Activated CD4-positive, alpha-beta T cell treated with anti-CD3 and anti-CD28 coated beads, Interleukin-2, Interleukin-6, amounts not matched to agents 100 ng/mL and 50 ng/mL, durations not matched to agents 16 hours and 8 hours (primary cell): ENCODE data around the gene RASGRP4.
"Not testable (repeated sequence)": the region's sequence is repeated elsewhere in the genome, so short reads cannot be mapped to it uniquely, and the experiment has no call there.

Experiments used
- DNase-seq: peaks from one replicate; pipeline ENCODE4 v3.0.0-alpha.2; 2020

The RASGRP4 gene, protein sequence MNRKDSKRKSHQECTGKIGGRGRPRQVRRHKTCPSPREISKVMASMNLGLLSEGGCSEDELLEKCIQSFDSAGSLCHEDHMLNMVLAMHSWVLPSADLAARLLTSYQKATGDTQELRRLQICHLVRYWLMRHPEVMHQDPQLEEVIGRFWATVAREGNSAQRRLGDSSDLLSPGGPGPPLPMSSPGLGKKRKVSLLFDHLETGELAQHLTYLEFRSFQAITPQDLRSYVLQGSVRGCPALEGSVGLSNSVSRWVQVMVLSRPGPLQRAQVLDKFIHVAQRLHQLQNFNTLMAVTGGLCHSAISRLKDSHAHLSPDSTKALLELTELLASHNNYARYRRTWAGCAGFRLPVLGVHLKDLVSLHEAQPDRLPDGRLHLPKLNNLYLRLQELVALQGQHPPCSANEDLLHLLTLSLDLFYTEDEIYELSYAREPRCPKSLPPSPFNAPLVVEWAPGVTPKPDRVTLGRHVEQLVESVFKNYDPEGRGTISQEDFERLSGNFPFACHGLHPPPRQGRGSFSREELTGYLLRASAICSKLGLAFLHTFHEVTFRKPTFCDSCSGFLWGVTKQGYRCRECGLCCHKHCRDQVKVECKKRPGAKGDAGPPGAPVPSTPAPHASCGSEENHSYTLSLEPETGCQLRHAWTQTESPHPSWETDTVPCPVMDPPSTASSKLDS

DNA sequence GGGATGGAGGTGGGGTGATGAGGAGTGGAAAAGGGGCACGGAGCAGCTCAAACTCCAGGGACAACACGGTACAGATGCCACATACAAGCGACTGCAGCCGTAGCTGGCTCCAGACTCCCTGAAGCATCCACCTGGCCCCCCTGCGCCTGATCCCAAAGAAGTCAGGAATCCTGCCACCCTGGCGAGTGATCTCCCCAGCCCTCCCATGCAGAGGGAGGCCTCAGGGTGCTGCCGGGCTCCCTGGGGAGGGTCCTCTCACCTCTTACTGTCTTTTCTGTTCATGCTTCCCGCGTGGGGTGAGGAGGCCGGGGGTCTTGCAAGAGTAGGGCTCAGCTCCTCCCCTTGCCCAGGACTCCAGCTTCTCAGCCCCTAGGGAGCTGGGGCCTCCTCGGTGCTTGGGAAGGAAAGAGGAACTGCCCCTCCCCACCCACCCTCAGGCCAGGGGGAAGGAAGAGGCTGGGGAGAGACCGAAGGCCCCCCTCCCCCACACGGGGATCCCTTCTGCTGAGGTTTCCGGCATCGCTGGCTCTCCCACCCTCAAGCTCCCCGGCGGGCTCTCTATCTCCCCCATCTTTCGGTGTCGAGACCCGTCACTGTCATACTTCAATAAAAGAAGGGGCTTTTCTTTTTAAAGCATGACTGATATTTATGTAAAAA is at the start of gene RASGRP4:
RASGRP4 (minus strand) TSS at position 410 of the 657 bp plus-strand sequence; CDS start at position 282, 128 bp downstream.
- peak; percentile 72 for DNase-seq

DNA sequence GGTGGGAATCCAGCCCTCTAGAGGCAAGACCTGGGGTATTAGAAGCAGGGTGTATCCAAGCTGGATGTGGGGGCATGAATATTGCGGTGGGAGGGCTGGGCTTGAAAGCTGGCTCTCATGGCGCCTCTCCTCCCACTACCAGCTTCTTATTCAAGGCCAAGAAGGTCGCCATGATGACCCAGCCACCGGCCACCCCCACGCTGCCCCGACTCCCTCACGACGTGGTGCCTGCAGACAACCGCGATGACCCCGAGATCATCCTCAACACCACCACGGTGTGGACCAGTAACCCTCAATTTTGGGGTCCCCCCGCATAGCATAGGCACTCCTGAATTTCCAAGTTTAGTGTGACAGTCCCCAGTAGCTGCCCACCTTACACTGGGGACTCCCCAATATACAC is 49.2 kb upstream of the RASGRP4 start:
- no peak for DNase-seq

DNA sequence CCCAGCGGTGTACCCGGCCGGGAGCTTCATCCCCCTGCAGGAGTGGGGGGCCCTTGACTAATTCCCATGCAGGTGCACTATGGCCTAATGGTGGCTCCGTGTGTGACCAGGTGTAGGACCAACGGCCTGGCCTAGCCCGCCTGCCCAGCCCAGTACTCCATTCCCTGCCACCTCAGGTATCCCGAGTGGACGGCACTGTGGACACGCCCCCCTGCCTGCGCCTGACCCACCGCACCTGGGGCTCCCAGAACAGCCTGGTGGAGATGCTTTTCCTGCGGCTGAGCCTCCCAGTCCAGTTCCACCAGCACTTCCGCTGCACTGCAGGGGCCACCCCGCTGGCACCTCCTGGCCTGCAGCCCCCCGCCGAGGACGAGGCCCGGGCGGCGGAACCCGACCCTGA is 47.2 kb upstream of the RASGRP4 start:
- DNase-seq, result no peak

DNA sequence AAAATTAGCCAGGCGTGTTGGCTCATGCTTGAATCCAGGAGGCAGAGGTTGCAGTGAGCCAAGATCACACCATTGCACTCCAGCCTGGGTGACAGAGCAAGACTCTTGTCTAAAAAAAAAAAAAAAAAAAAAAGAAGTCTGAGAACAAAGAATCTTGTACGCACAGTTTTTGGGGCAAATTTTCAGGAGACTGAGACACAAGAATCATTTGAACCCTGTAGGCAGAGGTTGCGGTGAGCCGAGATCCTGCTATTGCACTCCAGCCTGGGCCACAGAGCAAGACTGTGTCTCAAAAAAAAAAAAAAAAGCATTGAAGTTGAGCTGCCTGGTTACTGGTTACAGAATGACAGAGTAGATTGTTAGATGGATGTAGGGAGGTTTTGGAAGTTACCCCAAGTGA is 46.7 kb upstream of the RASGRP4 start:
- DNase-seq, result not testable (repeated sequence)

DNA sequence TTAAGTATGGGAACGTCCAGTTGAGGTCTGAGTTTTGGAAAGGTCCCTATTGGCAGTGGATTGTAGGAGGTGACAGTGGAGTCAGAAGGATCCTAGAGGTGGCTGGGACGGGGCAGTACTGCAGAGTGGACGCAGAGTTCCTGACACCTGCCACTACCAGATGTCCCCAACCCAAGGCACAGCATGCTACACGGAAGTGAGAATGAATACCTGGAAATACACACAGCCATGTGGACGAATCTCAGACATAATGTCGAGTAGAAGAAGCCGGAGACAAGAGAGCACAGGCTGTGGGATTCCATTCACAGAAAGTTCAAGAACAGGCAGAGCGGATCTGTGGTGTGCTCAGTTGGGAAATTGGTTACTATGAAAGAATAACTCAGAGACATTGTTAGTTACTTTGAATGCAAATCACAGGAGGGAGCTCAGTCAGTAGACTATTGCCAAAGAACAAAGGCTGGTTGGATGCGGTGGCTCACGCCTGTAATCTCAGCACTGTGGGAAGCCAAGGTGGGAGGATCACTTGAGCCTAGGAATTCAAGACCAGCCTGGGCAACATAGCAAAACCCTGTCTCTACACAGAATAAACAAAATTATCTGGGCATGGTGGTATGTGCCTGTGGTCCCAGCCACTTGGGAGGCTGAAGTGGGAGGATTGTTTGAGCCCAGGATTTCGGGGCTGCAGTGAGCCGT is 44.9 kb upstream of the RASGRP4 start:
- no peak for DNase-seq

DNA sequence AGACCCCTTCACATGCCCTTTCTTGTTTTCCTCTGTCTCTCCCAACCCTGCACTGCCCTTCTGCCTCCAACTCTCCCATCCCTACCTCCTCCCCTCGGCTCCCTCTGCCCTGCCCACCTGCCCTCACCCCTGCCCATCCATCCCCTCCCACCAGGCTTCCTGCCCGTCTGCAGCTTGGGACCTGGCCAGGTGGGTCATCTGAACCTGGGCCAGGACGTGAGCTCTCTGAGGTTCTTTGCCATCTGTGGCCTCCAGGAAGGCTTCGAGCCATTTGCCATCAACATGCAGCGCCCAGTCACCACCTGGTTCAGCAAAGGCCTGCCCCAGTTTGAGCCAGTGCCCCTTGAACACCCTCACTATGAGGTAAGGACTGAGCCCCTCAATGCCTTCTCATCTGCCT is 43.1 kb upstream of the RASGRP4 start:
- no peak for DNase-seq

DNA sequence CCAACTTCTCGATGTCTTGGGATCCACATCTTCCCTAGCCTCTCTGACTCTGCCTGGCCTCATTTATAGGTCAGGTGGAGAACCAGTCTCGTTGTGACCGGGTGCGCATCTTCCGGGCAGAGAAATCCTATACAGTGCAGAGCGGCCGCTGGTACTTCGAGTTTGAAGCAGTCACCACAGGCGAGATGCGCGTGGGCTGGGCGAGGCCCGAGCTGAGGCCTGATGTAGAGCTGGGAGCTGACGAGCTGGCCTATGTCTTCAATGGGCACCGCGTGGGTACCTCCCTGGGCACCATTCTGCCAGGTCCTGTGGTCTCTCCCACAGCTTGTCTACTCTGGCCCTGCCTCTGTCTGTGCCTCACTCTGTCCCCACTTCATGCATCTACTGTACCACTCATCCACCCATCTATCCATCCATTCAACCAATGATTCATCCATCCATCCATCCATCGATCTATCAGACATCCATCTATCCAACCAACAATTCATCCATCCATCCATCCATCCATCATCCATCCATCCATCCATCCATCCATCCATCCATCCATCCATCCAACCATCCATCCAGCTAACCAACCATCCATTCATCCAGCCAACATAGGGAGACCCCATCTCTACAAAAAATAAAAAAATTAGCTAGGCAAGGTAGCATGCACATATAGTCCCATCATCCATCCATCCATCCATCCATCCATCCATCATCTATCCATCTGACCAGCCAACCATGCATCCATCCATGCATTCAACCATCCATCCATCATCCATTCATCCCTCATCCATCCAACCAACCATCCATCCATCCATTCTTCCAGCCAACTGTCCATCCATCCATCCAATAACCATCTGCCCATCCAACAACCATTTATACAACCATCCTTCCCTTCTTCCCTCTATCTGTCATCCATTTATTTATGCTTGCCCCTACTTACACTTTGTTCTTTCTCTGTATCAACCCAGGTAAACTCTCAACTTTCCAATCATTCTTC is 41.8 kb upstream of the RASGRP4 start:
- DNase-seq, result no peak

DNA sequence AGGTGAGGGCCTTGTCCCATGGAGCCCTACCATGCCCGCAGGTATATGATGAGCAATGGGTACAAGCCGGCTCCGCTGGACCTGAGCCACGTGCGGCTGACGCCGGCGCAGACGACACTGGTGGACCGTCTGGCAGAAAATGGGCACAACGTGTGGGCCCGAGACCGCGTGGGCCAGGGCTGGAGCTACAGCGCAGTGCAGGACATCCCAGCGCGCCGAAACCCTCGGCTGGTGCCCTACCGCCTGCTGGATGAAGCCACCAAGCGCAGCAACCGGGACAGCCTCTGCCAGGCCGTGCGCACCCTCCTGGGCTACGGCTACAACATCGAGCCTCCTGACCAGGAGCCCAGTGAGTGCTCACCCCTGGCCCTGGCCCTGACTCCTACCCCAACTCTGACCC is 40.0 kb upstream of the RASGRP4 start:
- no peak for DNase-seq

DNA sequence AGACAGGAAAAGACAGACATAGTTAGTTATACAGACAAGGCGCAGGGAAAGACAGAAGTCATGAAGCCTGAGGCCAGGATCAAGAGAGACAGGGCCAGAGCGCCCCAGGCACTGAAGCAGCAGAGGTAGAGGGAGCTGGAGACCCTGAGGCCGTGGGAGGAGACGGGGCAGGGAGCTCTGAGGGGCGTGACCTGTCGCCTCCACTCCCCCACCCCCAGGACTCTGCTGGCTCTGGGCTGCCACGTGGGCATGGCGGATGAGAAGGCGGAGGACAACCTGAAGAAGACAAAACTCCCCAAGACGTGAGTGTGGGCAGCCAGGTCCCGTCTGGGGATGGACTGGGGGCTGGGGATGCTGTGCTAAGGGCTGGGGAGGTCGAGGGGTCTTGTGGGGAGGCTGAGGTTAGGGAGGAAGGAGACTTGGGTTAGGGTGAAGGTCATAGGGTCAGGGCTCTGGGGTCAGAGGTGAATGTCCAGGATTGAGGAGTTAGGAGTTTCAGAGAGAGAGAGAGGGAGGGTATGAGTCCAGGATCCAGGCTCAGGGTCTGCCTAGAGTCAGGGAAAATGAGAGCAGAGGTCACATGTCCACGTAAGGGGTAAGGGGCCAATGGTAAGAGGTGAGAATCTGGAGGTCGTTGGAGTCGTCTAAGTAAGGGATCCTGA is 38.5 kb upstream of the RASGRP4 start:
- DNase-seq, result no peak

DNA sequence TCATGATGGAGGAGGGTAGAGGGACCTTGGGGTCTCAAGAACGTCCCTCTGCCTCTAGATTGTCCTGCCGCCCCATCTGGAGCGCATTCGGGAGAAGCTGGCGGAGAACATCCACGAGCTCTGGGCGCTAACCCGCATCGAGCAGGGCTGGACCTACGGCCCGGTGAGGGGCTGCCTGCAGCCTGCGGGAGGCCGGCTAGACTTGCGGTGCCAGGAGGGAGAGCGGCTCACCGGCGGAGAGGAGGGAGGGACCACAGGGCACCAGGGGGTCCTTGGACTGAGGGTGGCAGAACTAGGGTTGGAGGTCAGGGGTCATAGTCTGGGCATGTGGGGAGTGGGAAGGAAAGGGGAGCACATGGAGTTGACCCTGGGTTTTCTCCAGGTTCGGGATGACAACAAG is 37.3 kb upstream of the RASGRP4 start:
- DNase-seq, result no peak

DNA sequence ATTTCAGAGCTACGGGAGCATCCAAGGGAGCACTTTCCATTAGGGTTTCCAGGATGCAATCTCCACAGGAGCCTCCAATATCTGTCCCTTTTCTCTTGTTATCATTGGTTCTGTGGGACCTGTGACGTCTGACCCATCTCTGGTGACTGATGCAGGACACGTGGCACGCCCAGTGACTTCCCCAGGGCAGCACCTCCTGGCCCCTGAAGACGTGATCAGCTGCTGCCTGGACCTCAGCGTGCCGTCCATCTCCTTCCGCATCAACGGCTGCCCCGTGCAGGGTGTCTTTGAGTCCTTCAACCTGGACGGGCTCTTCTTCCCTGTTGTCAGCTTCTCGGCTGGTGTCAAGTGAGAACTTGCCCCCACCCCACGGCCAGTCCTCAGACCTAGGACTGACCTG is 33.0 kb upstream of the RASGRP4 start:
- no peak for DNase-seq

DNA sequence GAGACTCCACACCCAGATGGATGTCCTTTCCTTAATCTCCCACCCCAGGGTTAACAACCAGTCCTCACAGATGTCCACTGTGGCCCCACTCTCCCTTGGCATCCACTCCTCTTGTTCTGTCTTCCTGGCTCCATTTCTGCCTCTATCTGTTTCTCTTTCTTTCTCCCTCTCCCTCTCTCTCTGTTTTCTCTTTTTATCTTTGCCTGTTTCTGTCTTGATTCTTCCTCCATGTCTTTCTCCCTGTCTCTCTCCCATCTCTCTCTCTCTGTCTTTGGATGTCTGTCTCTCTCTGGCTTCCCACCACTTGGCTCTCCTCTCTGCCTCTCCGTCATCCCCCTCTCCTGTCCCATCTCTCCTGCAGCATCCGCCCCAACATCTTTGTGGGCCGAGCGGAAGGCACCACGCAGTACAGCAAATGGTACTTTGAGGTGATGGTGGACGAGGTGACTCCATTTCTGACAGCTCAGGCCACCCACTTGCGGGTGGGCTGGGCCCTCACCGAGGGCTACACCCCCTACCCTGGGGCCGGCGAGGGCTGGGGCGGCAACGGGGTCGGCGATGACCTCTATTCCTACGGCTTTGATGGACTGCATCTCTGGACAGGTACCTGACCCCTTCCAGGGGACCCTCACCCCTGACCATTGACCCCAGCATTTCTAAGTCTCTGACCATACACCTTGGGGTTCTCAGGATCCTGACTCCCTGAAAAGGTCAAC is 31.8 kb upstream of the RASGRP4 start:
- DNase-seq, result no peak

DNA sequence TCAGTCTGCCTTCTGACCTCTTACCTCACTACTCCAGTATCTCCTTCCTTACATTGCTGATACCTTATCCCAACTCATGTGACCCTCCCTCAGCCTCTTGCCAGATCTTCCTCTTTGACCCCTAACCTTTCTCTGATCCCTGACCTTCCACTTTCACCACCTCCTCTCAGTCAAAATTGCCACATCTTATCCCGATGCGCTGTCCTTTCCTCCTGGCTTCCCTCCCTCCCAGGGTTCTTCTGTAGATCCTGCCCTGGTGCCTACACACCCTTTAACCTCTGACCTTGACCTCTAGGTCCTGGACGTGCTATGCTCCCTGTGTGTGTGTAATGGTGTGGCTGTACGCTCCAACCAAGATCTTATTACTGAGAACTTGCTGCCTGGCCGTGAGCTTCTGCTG is 31.2 kb upstream of the RASGRP4 start:
- no peak for DNase-seq

DNA sequence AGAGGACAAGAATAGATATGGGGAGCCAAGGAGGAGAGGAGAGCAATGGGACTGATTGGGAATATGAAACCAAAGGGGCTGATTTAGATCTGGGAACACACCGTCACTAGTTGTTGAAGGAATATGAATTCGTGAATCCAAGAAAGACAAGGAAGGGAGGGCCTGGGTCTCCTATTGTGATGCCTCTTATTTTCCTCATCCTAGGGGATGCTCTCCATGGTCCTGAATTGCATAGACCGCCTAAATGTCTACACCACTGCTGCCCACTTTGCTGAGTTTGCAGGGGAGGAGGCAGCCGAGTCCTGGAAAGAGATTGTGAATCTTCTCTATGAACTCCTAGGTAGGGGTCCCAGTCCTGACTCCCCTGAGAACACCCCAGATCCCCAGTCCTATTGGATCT is 29.0 kb upstream of the RASGRP4 start:
- no peak for DNase-seq

DNA sequence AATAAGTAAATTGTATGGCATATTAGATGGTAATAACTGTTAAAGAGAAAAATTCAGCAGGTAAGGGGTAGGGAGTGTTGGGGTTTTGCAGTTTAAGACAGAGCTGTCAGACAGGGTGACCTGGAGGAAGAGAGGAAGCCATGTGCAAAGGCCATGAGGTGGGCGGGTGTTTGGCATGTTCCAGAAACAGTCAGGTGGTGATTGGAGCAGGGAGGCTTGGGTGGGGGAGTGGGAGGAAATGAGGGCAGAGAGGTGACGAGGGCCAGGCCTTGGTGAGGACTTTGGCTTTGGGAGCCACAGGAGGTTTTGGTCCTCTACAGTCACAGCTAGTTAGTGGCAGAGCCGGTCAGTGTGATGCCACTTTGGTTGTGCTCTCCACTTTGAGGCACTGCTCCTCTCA is 27.6 kb upstream of the RASGRP4 start:
- no peak for DNase-seq

DNA sequence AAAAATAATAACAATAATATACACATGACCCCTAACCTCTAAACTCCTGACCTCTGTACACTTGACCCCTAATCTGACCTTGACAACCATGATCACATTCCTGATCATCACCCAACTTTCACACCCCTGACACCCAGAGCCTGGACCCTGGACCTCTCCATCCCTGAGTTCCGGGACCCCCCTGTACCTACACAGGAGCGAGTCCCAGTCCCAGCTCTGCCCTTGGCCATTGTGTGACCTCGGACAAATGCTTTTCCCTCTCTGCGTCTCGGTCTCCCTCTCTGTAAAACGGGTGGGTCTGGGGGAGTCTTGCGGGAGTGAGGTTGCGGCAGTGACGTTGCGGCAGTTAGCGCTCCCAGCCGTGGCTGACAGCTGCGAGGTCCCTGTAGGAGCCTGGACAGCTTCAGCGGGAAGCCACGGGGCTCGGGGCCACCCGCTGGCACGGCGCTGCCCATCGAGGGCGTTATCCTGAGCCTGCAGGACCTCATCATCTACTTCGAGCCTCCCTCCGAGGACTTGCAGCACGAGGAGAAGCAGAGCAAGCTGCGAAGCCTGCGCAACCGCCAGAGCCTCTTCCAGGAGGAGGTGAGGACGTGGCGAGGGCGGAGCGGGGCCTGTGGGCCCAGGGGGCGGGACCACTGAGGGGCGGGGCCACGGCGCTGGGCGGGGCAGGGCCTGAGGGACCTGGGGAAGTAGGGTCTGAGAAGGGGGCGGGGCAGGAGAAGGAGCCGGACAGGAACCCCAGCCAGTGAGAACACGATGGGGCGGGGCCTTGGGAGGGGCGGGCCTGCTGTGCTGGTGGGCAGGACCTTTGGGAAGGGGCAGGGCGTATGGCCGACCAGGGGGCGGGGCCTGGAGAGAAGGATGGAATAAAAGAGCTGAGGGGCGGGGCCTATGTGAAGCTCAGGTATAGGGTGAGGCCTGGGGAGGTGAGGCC is 26.7 kb upstream of the RASGRP4 start:
- DNase-seq, result peak; percentile 32

DNA sequence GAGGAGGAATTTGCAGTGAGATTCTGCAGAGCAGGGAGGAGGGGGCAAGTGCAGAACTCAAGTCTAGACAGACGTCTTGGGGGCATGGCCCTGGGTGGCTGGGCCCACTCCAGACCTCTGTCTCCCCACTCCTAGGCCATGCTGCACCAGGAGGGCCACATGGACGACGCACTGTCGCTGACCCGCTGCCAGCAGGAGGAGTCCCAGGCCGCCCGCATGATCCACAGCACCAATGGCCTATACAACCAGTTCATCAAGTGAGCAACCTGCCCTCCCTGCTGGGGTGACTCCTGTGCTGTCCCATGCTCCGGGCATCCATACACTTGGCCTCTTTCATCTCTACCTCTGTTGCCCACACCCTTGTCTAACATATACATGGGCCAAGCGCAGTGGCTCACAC is 25.6 kb upstream of the RASGRP4 start:
- no peak for DNase-seq

DNA sequence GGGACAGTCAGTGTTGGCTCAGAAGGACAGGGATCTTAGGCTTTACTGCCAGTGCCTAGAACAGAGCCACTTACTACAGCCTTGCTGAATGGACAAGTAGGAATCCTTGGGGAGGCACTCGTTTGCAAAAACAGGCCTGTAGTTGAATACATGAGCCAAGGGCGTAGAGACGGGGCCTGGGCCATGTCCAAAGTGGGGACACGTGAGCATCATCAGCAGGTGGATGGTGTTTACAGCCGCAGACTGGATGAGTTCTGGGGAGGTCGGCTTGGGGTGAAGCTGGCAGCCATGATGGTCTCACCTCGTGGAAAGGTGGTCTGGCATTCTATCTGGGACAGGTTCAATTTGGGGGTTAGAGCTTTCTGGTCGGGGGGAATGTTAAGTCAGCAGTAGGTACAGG is 25.0 kb upstream of the RASGRP4 start:
- DNase-seq, result no peak

DNA sequence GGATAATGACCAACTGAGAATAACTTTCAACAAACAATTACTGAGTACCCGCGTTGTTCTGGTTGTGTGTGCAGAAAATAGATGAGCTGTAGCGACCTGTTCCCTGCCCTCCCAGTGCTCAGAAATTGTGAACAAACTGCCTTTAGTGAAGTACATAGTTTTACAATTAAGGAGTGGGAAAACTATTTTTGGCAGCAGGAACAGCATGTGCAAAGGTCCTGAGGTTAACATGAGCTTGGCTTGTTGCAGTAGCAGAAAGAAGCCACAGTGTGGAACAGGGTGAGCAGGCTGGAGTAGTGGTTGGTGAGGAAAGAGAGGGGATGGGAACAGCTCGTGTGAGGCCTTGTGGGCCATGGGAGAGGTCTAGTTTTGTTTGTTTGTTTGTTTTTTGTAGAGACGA is 23.5 kb upstream of the RASGRP4 start:
- DNase-seq, result no peak

DNA sequence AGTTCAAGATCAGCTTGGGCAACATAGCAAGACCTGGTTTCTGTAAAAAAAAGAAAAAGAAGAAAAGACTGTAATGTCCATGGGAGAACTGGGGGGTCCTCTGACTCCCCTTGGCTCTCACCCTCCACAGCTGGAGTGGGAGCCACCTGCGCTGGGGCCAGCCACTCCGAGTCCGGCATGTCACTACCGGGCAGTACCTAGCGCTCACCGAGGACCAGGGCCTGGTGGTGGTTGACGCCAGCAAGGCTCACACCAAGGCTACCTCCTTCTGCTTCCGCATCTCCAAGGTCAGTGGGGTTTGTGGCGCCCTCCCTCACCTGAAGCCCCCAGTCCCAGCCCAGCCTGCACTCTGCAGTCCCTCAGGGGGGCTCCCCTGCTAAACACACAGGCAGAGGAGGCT is 22.2 kb upstream of the RASGRP4 start:
- DNase-seq, result no peak
